Measurements from ENCODE around the gene HOXA1.

HOXA1 gene

DNA sequence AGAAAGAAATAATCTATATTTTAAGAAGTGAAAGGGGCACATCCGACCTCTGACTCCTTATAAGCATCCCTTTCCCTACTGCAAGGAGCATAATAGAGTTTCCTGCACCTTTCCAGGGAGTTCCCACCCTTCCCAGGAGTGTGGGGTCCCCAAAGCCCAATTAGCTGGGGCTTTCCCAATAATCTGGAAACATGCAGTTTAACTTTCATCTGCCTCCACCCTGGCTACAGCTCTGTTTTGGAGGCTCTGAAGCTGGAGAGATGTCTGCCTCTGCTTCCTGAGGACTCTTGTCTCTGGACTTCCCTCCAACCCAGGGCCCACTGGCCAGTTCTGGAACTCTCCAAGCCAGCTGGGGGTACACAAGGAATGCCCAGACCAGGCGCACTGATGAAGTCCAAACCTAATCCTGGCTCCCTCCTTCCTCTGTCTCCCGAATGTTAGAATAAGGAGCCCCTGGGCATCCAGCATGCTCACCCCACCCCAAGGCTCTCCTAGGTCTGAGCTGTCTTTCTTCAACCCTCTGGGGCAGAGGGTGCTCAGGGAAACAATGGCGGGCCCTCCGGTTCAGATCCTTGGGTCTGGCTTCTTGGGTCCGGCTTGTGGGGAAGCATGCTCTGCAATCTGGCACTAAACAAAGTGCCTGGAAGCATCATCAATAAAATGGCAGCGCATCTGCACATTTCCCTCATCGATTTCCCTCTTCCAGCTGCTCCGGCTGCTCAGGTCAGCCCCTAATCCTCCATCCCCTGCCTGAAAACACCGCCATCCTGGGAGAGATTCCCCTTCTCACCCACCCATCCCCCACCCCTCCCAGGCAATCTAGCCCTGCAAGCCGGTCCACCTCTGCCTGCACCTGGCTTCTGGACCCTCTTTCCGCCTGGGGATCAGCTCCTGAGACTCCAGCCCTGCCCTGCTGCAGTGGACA, 21.4 kb upstream of the HOXA1 start:
- DNase-seq (ENCODE audit: low read depth in 2 of 2), result no peak

DNA sequence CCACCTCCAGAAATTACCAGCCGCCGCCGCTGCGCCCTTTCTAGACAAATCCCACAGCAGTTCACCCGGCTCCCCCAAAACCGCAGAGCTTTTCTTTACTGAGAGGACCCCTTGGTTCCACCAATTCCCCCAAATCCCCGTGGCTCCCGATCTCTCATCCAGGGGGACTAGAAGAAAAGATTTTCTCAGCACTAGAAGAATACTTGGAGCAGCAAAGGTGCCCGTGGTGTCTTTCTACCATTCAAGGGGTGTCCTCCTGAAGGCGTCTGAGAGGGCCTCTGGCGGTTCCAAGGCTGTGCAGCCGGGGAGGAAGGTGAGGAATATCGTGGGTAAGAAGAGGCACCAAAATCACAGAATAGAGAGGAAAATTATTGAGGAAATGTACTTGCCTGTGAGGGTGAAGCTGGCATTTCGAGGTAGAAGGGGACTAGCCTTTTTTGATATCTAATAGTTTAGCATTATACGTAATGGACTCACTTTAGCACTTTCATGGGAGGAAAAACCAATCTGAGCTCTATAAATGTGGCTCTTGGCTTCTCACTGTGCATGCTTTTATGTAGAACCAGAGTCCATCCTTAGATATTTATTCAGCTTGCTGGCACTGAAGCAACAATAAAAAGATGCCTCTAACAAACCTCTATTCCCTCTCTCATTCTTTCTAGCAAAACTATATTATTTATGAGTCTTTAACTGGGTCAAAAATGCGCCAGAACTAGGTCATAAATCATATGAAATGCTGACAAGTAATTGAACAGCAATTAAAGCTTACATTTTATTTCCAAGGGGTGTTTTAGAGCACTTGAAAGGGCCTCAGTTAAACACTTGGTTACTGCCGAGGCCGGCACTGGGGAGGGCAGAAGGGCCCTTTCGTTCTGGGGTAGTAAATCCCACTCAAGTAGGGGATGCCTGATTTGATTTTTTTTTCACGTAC, 20.5 kb upstream of the HOXA1 start:
- no peak for DNase-seq (ENCODE audit: low read depth in 2 of 2)

DNA sequence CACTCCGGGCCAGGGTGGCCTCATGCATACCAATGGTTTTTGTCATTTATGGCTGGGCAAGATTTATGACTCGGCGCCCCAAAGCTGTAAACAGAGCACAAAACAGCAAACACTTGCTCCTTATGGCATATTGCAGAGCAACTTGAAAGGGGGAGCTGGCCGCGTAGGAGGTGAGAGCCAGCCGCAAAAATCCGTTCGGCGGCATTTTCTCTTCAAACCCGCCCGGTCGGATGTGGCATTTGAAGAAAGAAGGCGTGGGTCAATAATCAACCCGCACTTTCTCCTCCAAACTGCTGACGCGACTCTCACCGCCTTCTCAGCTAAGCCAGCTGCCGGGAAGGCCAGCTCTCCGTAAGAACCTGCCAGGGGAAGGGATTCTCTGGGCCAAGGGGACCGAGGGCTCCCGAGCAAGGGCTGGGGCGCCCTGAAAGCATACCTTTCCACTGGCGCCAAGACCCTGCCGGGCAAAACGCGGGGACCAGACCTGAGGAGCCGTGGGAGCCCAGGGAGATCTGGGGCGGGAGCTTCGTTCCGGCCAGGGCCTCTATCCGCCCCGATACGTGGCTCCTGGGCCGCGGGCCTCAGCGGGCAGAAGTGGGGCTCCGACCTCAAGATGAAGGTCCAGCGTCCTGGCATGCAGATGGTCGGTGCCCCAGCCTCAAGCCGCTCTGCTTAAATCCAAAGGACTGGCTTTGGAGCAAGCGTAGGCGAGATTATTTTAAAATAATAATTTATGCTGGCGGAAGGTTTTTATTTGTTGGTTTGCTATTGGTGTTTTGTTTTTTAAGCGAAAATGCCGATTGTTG, 19.6 kb upstream of the HOXA1 start:
- no peak for DNase-seq (ENCODE audit: low read depth in 2 of 2)

DNA sequence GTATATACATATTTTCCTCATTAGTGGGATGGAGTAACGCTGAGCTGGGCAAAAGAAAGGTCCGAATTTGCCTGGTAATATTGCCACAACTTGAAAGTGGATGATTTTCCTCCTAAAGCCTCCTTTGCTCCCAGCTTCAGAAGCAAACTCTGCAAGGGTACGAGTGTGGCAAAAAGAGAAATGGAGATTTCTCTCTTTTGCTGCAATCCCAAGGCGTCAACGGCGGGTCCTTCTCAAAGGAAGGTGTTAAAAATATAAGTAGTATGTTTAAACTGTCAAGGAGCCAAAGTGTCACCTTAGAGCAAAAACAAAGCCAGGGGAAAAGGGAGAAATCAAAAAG, 19.1 kb upstream of the HOXA1 start:
- DNase-seq (ENCODE audit: low read depth in 2 of 2), result no peak

DNA sequence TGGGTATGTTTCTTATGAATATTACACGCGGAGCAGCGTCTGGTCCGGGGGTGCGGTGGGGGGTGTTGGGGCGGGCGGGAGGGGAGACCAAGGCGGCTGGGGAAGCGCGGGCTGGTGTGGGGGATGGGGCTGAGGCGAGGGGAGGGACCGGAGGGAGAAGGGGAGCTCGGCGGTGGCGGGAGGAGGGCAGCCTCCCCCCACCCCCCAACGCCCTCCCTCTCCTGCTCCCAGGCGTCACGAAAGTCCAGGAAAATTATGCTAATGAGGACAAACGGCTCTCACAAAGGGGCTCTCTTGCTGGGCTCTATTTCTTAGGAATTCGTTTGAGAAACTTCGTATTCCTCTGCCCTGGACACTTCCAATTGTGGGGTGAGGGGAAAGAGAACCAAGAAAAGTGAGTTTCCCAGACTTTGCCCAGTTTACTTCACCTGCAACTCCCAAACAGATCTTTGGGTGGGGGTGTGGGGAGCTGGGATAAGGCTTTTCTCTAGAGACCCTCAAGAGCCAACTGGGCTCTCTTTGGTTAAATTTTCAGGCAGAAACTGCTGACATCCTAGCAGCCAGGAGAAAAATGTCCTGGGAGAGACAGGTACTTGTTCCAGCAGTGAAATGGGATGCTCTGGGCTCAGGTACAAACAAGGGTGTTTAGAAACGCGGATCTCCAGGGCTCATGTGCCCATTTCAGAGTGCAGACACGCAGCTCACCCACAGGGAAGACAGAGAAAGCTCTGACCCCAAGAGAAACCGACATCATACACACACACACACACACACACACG, 18.4 kb upstream of the HOXA1 start:
- DNase-seq (ENCODE audit: low read depth in 2 of 2), result no peak

DNA sequence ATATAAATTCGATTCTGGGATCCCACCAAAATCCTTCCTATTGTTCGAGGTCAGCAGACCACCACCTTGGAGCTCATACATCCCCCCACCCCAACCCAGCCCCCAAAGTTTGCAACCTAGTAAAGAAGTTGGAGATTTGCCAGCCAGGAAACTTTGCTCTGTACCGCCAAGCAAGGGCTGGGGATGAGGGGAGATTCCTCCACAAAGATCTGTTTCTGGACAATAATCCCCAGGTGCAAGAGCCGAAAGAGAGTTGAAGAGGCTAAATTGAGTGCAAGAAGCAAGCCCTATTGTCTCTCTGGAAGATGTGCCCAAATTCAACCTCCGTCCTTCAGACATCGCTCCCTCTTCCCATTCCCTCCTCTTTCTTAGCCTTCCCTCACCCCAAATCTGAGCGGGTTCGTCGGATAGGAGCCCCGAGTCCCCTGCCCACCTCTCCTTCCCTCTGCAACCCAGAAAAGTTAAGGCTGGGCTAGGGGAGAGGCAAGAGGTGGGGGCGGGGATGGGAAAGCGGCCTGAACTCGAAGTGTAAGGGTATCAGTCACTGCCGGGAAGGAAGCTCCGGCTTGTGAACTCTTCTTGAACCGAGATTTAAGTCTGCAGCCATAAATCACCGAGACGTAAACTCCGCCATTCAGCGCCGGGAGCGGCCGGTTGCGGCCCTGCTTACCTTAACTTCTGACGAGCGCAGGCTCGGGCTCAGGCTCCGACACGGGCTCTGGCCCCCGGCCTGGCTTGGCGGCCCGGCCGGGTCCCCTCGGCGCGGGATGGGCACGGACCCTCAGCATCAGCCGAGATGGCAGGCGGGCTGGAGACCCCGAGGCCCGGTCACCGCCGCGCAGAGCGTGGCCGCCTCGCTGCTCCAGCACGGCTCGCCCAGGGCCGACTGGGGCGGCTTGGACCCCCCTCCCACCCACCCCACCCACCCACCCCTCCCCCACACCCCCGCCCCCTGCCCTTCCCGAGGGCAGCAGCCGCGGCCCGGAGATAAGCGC, 17.5 kb upstream of the HOXA1 start:
- DNase-seq (ENCODE audit: low read depth in 2 of 2), result no peak

GRCh38 chr7:27112361-27112760, 16.6 kb upstream of the HOXA1 start:
- DNase-seq (ENCODE audit: low read depth in 2 of 2), result no peak

GRCh38 chr7:27111751-27112277, 16.0 kb upstream of the HOXA1 start:
- no peak for DNase-seq (ENCODE audit: low read depth in 2 of 2)

GRCh38 chr7:27111042-27111750, 15.4 kb upstream of the HOXA1 start:
- no peak for DNase-seq (ENCODE audit: low read depth in 2 of 2)

DNA sequence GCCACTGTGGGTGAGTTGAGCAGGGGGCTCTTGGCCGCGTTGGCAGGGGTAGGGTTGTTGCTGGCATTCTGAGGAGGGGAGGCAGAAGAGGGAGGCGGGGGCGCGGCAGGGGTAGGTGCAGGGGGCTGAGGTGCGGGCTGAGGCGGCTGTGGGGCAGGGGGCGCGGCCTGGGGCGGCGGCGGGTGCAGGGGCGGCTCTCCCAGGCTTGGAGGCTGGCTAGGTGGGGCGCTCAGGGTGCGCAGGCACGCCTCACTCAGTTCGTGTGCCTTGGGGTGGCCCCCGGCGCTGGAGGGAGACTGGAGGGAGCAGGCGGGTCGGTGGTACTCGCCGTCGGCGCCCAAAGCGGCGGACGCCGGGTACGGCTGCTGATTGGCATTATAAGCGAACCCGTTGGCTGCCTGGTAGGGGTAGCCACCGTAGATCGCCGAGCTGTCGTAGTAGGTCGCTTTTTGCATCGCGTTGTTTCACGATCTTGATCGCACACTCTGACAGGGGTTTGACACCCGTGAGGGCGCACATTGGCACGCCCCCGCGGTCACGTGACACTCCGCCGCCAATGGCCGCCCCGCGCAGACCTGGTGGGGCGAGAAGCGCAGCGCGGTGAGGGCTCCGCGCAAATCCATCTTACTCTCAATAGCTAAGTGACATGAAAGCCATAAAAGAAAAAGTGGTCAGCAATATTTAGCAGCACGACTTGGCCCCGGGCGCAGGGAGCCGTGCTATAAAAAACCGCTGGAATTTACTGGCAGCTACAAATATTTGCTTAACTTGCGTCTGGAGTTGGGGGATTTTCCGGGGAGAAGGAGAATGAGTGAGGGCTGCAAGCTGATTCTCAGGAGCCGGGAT, 14.6 kb upstream of the HOXA1 start:
- DNase-seq (ENCODE audit: low read depth in 2 of 2), result no peak

DNA sequence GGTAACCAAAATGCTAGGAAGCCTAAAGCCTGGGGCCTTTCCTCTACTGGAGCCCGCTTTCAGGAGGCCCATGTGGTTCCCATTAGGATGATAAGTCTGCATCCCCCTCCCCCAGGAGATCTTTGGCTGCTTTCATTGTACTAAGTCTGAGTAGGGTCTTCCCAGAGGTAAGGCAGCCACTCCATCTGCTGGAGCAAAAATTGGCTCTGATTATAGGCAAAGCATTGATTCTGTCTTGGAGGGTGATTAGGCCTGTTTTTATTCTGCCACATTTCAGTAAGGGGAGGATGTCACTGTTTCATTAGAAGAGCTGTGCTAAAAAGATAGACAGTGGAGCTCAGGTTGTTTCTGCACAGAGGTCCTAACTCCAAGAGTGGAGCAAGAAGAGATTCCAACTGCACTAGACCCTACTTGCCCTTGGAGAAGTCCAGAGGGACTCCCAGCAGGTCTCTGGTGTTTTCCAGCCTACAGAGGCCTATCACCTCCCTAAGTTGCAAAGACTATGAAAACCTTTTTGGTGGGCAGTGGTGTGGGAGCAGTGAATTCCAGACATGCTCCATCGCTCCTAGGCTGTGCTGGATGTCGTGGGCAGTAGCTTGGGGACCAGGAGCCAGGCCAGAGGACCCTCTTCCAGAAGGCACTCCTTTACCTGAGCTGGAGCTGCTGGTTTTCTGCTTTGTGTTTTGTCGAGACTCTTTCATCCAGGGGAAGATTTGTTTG, 13.8 kb upstream of the HOXA1 start:
- DNase-seq (ENCODE audit: low read depth in 2 of 2), result no peak

- DNase-seq (ENCODE audit: low read depth in 2 of 2), result no peak
Measured at GRCh38 chr7:27108390-27109127, 12.8 kb upstream of the HOXA1 start.

DNA sequence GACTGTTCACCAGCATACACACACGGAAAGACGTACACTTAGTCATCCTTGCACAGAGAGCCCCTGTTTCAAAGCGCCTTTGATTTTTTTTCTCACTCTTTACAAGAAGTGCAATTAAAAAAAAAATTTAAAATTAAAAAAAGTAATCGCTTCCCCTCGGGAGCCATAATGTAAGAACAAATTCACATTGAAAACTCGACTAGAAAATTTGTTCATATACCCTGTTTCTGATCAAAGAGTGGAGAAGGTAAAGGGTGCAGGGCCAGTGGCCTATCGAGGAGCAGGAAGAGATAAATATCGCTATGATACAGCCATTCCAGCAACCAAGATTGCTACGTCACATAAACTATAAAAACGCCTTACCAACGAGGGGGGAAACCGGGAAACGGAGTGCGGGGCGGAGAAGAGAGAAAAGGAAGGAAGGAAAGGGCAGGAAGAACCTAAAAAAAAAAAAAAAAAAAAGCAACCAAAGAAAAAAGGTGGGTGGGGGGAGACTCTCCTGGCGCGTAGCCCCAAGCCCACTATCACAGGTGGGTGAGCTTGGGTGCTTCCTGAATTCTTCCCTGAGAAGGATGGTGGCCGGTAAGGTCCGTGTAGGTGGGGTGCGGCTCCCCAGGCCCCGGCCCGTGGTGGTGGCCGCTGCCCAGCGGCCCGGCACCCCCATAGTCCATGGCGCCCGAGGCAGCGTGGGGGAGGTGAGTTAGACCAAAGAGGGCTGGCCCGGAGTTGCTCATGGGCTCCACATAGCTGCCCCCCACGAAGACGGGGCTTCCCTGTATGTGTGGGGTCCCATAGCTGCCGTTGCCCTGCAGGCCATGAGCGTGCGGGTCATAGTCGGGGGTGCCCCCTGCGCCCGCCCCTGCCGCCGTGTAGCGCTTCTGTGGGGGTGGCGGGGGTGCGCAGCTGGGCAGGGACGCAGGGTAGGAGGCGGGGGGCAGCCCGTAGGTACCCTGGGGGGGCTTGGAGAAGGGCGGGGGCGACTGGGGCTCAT, 11.9 kb upstream of the HOXA1 start:
- no peak for DNase-seq (ENCODE audit: low read depth in 2 of 2)

- DNase-seq (ENCODE audit: low read depth in 2 of 2), result no peak
Measured at GRCh38 chr7:27106901-27107240, 11.1 kb upstream of the HOXA1 start.

DNA sequence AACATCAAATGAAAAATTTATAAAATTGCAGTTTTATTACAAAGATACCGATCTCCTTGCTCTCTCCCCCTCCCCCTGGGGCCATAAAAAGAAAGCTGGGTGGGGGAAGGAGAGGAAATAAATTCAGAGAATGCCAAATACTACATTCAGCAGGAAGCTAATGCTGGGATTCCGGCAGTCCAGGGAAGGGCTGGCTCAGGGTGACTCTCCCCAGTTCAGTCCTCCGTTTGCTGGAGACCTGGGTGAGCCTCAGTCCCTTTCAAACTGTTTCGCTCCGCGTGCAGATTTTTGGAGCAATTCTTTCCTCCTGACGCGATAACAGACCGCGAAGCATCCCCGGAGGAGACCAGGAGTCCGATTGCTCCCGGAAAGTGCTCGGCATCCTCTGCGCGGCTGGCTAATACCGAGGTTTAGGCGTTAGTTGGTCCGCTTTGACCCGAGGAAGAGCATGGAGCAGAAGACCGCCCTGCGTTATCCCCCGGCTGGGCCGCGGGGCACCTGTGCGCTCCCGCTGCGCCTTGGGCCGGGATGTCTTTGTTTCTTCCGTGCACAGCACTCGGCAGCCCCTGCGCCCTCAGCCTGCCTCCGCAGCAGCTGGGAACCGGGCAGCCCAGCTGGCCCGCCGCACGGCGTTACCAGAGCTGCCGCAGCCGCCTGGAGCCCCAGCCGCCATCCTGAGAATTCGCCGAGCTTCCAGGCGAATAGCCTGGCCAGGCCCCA, 10.5 kb upstream of the HOXA1 start:
- DNase-seq (ENCODE audit: low read depth in 2 of 2), result no peak
